K562 (cell line): ENCODE measurements around the gene UBL3. TPM values are rescaled to one million over a fixed set of nuclear protein-coding genes. Genes with fewer than 3 reads are reported as not detected.

Source experiments
- EWSR1 ChIP-seq: fragments of 450-650 bp; IDR thresholded peaks from 2 replicates; pipeline ENCODE4 v1.6.1; 2018; ENCODE audit warnings: borderline replicate concordance, mild to moderate bottlenecking, low read depth, moderate library complexity; ENCODE audit not compliant: partially characterized antibody
- KDM4B ChIP-seq, 2 experiments: fragments of 450-650 bp in 1 of 2; sonication (generic) in 1 of 2; IDR thresholded peaks; 2 replicates each; pipeline ENCODE4 v1.6.1; 2016 to 2017; ENCODE audit warnings: borderline replicate concordance in 2 of 2, antibody characterized with exemption in 1 of 2, low read depth in 1 of 2, mild to moderate bottlenecking in 1 of 2
- KLF16 ChIP-seq: IDR thresholded peaks from 2 replicates; pipeline ENCODE4 v1.6.1; 2016; ENCODE audit warnings: antibody characterized with exemption
- SRSF7 ChIP-seq: fragments of 200-400 bp; formaldehyde crosslinking; optimal IDR thresholded peaks from 2 replicates; pipeline ENCODE3; 2017; ENCODE audit warnings: mild to moderate bottlenecking, low read depth, low read length
- WHSC1 ChIP-seq: IDR thresholded peaks from one replicate; pipeline ENCODE4 v1.6.1; 2012; ENCODE audit warnings: low read length, control low read depth, inconsistent platforms
- ZNF740 ChIP-seq, 3 experiments: fragments of 200-800 bp in 1 of 3; sonication (Bioruptor generic) in 1 of 3; sonication (generic) in 1 of 3; formaldehyde crosslinking in 1 of 3; IDR thresholded peaks; 2 replicates each; pipeline versions ENCODE4 v1.6.1 to v1.8.0; 2016 to 2022; ENCODE audit warnings: mild to moderate bottlenecking in 2 of 3, missing compliant biosample characterization in 2 of 3, missing genetic modification characterization in 2 of 3, missing genetic modification reagents in 1 of 3
- polyA plus RNA-seq, 8 experiments: library from polyadenylated mRNA; depleted of rRNA in 4 of 8; stranded (reverse) in 5 of 8; unstranded in 3 of 8; fragments of >200 nt; fragmentation: Nextera tagmentation in 2 of 8; fragmentation: Illumina TruSeq in 1 of 8; extraction: Ambion mirVana in 2 of 8; extraction: Trizol in 1 of 8; gene quantifications; 2 replicates each; pipeline versions ENCODE4 v1.2.1 to v1.2.3, GENCODE V29; 2011 to 2014; ENCODE audit warnings: inconsistent platforms in 1 of 8, missing spikeins in 1 of 8
- total RNA-seq, 7 experiments: library from RNA; depleted of rRNA in 6 of 7; stranded (reverse); fragments of >200 nt in 6 of 7; fragmentation: Illumina TruSeq in 2 of 7; extraction: Trizol in 2 of 7; gene quantifications; 2 replicates each; pipeline versions ENCODE4 v1.2.1 to v1.2.3, GENCODE V29; 2011 to 2021; ENCODE audit warnings: low replicate concordance in 1 of 7
- TF ChIP-seq, protein P1 (sequence below): IDR thresholded peaks from 2 replicates; pipeline ENCODE4 v1.6.1; 2011; ENCODE audit warnings: borderline replicate concordance, low read depth, mild to moderate bottlenecking, moderate library complexity, low read length; ENCODE audit not compliant: insufficient read depth, poor library complexity, severe bottlenecking

Gene UBL3
- total and polyA plus RNA-seq, 9 of the 15 experiments (the other 6 are each of a cell fraction or from before 2014, with no cell fraction given): 0.64 to 2.4 (median 1.8) TPM

DNA sequence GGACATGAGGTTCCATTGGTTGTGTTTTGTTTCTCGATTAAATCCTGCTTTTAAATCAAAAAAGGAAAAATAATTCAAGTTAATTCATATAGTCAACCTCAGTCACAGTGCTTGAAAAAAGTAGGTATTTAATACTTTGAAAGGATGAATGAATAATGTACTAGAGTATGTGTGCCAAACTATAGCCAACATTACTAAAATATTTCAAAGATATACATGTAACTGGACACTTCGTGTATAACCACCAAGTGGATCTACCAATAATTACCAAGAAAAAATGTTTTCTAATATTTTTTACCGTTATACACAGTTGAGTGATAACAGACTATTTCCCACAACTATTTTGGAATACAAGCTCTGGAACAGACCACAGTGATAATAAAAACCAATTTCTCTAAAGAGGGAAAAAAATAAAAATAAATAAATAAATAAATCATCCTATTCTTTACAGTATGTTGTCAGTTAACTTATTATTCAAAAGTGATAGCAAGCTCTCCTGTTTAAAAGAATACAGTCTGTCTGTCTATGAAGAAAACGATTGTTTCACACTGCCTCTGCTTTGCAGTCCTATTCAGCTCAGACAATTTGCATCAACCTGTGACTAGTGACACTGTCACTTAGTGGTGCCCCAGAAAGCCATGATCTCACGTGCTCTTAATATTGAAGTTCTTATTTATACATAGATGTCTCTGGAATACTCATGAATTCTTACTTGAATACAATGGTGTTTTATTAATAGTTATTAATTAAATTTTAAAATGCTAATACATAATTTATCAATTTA, 58.2 kb downstream of the UBL3 start (continued):
- TF ChIP-seq, protein P1, sequence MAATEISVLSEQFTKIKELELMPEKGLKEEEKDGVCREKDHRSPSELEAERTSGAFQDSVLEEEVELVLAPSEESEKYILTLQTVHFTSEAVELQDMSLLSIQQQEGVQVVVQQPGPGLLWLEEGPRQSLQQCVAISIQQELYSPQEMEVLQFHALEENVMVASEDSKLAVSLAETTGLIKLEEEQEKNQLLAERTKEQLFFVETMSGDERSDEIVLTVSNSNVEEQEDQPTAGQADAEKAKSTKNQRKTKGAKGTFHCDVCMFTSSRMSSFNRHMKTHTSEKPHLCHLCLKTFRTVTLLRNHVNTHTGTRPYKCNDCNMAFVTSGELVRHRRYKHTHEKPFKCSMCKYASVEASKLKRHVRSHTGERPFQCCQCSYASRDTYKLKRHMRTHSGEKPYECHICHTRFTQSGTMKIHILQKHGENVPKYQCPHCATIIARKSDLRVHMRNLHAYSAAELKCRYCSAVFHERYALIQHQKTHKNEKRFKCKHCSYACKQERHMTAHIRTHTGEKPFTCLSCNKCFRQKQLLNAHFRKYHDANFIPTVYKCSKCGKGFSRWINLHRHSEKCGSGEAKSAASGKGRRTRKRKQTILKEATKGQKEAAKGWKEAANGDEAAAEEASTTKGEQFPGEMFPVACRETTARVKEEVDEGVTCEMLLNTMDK: no peak
- no peak for TF ChIP-seq SRSF7
- no peak for TF ChIP-seq EWSR1
- TF ChIP-seq WHSC1: no peak
- TF ChIP-seq KLF16: no peak
- TF ChIP-seq KDM4B (IDR thresholded peaks at IDR 0.05; ENCODE audit: borderline replicate concordance in 2 of 2, low read depth in 1 of 2): no peak
- no peak for TF ChIP-seq ZNF740 (CRISPR knock-in tag; IDR thresholded peaks at IDR 0.05)
- no peak for TF ChIP-seq ZNF740 (tag; IDR thresholded peaks at IDR 0.05)
- TF ChIP-seq, all 486 proteins: peak for 0
